Epithelial cell of alveolus of lung (primary cell): ENCODE results near the gene COMT. TPM values are rescaled to one million over a fixed set of nuclear protein-coding genes. Genes with fewer than 3 reads are reported as not detected.

Experiments used
- total RNA-seq: library from RNA; depleted of rRNA; stranded (reverse); fragments of >200 nt; gene quantifications from 2 replicates; pipeline ENCODE4 v1.2.1, GENCODE V29; 2015

Gene COMT
- 279 and 286 TPM in 2 replicates for total RNA-seq

DNA sequence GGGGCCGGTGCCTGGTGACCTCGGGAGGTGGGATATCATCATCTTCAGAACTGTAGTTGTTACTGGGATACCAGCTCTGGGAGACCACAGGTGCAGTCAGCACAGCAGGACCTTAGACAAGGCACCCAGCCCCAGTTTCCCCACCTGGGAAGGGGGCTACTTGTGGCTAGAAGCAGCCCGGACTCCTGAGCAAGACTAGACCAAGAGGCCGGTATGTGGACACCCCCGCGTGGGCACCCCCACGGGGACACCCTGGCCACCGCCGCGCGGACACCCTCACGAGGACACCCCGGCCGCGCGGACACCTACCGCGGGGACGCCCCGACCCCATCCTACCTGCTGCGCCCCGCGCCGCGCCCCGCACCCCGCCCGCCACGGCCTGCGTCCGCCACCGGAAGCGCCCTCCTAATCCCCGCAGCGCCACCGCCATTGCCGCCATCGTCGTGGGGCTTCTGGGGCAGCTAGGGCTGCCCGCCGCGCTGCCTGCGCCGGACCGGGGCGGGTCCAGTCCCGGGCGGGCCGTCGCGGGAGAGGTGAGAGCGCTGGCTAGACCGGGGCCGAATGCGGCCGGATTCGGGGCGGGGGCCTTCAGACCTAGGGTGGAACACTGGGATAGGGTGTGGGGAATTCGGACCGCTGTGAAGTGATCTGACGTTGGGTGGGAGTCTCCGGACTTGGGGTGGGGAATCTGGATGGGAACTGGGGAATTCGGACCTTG lies at the start of gene COMT, which contains the start of gene TXNRD2:
Gene COMT, plus strand, starts transcription at position 408 of the 718 bp plus-strand sequence. CDS start 20,755 bp downstream, outside the sequence.
Gene TXNRD2, minus strand, starts transcription at position 454 of the 718 bp plus-strand sequence. Its CDS starts 15 bp downstream, at position 439.

DNA sequence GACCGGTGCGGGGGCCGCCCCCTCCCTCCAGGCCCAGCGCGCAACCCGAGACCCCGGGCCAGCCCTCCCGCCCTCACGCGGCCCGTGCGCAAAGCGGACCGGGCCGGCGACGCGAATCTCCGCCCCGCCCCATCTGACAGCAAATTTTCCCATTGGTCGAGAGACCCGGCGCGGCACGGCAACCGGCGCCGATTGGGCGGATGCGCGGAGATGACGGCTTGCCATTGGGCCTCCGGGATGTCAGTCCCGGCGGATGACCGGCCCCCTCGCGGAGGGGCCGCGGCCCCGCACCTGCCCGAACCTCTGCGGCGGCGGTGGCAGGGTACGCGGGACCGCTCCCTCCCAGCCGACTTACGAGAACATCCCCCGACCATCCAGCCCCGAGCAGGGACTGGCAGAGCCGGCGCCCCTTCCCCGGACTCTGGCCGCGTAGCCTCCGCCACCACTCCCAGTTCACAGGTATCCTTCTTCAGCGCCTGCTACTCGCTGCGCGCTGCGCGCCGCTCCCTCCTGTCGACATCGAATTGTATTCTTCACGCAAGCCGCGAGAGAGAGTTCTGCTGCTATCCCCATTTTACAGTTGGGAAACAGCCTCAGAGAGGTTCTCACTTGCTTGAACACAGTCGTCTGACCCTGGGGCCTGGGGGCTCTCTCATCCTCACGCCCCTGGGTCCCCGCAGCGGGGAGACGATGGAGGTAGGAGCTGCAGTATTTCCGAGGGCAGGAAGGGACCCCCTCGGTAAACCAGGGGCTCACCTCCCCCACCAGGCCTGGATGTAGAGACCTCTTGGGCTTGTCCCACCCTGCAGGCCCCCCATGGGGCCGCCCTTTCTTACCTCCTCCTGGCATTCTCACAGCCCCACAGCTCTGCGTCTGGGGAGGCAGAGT lies 75.4 kb downstream of the COMT start, which contains the start of gene ARVCF:
Gene ARVCF, minus strand, starts transcription at position 90 of the 888 bp plus-strand sequence. CDS start 26,029 bp downstream, outside the sequence.

Other genes with a start within 250 kb of the COMT start
- 23.3 and 31.2 TPM in 2 replicates for gene SEPTIN5, start 227.3 kb upstream of the COMT start, total RNA-seq
- 2.3 and 7.1 TPM in 2 replicates for gene GP1BB, start 218.2 kb upstream of the COMT start, total RNA-seq
- gene TBX1, start 181.0 kb upstream of the COMT start, total RNA-seq = 0.24 and 0.65 TPM in 2 replicates
- gene GNB1L, start 86.9 kb upstream of the COMT start, total RNA-seq = 10.9 and 13.6 TPM in 2 replicates
- gene RTL10, start 86.9 kb upstream of the COMT start, total RNA-seq = 11.1 and 12.2 TPM in 2 replicates
- gene TXNRD2, start within 50 bp of the COMT start, total RNA-seq = 14.9 and 21.2 TPM in 2 replicates
- gene ARVCF, start 75.1 kb downstream of the COMT start, total RNA-seq = 8.8 and 13.3 TPM in 2 replicates
- 19.1 and 20.1 TPM in 2 replicates for gene TANGO2, start 79.3 kb downstream of the COMT start, total RNA-seq
- gene DGCR8, start 138.5 kb downstream of the COMT start, total RNA-seq = 12.8 and 13.6 TPM in 2 replicates
- 251 and 446 TPM in 2 replicates for gene RANBP1, start 174.3 kb downstream of the COMT start, total RNA-seq
- 31.0 and 34.6 TPM in 2 replicates for gene TRMT2A, start 175.5 kb downstream of the COMT start, total RNA-seq
- 13.8 and 33.9 TPM in 2 replicates for gene ZDHHC8, start 190.0 kb downstream of the COMT start, total RNA-seq
- gene CCDC188, start 209.3 kb downstream of the COMT start, total RNA-seq = not detected in 2 replicates